GM18909 (cell line): ENCODE results near the gene CACNA1H.

Experiments
- ATAC-seq: cut with Tn5 transposase; IDR thresholded peaks from one replicate; pipeline ENCODE4 v1.9.1; 2021; ENCODE audit warnings: mild to moderate bottlenecking; ENCODE audit not compliant: unreplicated experiment, poor library complexity

Gene CACNA1H

GRCh38 chr16:1204933-1205332, 52.0 kb downstream of the CACNA1H start:
- no peak for ATAC-seq

- no peak for ATAC-seq
Observed at GRCh38 chr16:1206326-1206725, 53.4 kb downstream of the CACNA1H start.

- ATAC-seq: no peak
Observed at GRCh38 chr16:1206786-1207185, 53.9 kb downstream of the CACNA1H start.

- no peak for ATAC-seq
Observed at GRCh38 chr16:1208239-1208830, 55.4 kb downstream of the CACNA1H start.

- no peak for ATAC-seq
Observed at GRCh38 chr16:1209081-1209480, 56.2 kb downstream of the CACNA1H start.

- no peak for ATAC-seq
Observed at GRCh38 chr16:1210461-1210860, 57.6 kb downstream of the CACNA1H start.

- no peak for ATAC-seq
Observed at GRCh38 chr16:1211451-1212268, 58.8 kb downstream of the CACNA1H start.

- ATAC-seq: no peak
Observed at GRCh38 chr16:1212616-1213194, 59.8 kb downstream of the CACNA1H start.

- no peak for ATAC-seq
Observed at GRCh38 chr16:1213231-1213630, 60.3 kb downstream of the CACNA1H start.

- ATAC-seq: no peak
Observed at GRCh38 chr16:1213796-1214372, 61.0 kb downstream of the CACNA1H start.

GRCh38 chr16:1214719-1215118, 61.8 kb downstream of the CACNA1H start:
- ATAC-seq: no peak

GRCh38 chr16:1215574-1216295, 62.8 kb downstream of the CACNA1H start:
- no peak for ATAC-seq

- no peak for ATAC-seq
Observed at GRCh38 chr16:1216296-1216619, 63.4 kb downstream of the CACNA1H start.

GRCh38 chr16:1216681-1217400, 63.9 kb downstream of the CACNA1H start:
- ATAC-seq: no peak

- ATAC-seq: no peak
Observed at GRCh38 chr16:1217526-1217925, 64.6 kb downstream of the CACNA1H start.

GRCh38 chr16:1218061-1218929, 65.4 kb downstream of the CACNA1H start:
- no peak for ATAC-seq

GRCh38 chr16:1218930-1219611, 66.2 kb downstream of the CACNA1H start:
- no peak for ATAC-seq

- no peak for ATAC-seq
Observed at GRCh38 chr16:1220098-1220728, 67.3 kb downstream of the CACNA1H start.
